HCT116 (cell line): ENCODE data around the gene PRMT3. TPM values are rescaled to one million over a fixed set of nuclear protein-coding genes. Genes with fewer than 3 reads are reported as not detected.

Experiments used
- ATAC-seq: fragments of 200-7000 bp; cut with Tn5 transposase; 2 replicates; pipeline ENCODE4 v1.9.1; 2020; ENCODE audit warnings: mild to moderate bottlenecking, moderate library complexity
- BruUV-seq: library from RNA; stranded (reverse); fragments of 400-500 nt; replicated peaks from 2 replicates; lab custom pipeline; 2021; lab: Mats Ljungman, UMichigan
- CTCF ChIA-PET: fragments of 300-600 bp; sonication (Branson Sonifier 250); formaldehyde crosslinking; loops from one replicate; lab custom pipeline; 2021; ENCODE audit warnings: antibody characterized with exemption; lab: Charles Lee
- POLR2A ChIA-PET: fragments of 300-600, 350-600 bp; sonication (Branson Sonifier 250); formaldehyde crosslinking; loops from one replicate; lab custom pipeline; 2021; ENCODE audit warnings: antibody characterized with exemption; lab: Charles Lee
- RAD21 ChIA-PET, 2 experiments: fragments of 300-600 bp; sonication (Branson Sonifier 250); formaldehyde crosslinking; loops; one replicate each; lab custom pipeline; 2023; ENCODE audit warnings: low total read pairs in 2 of 2; ENCODE audit not compliant: uncharacterized antibody in 2 of 2, unreplicated experiment in 2 of 2, low non-redundant PET in 1 of 2; lab: Charles Lee
- DNase-seq: peaks from one replicate; pipeline ENCODE4 v3.0.0-alpha.2; 2010; ENCODE audit warnings: low read depth, low spot score
- H2AFZ ChIP-seq: fragments of 200-600 bp; shearing (Covaris generic), sonication (generic); 2 replicates; pipeline ENCODE4 v1.6.1; 2017; ENCODE audit warnings: low read depth, mixed run types, mixed read lengths, antibody characterized with exemption, low read length; ENCODE audit not compliant: poor library complexity, severe bottlenecking
- H3K27ac ChIP-seq: 2 replicates; pipeline ENCODE4 v1.5.1; 2012; ENCODE audit warnings: low read depth, low read length
- H3K27me3 ChIP-seq: fragments of 200-600 bp; sonication (generic); 2 replicates; pipeline ENCODE4 v1.6.1; 2016; ENCODE audit warnings: mixed run types, low read length, mixed read lengths; ENCODE audit not compliant: insufficient read depth
- H3K36me3 ChIP-seq, 2 experiments: fragments of 200-500 bp in 1 of 2; fragments of 200-600 bp in 1 of 2; sonication (Bioruptor generic) in 1 of 2; sonication (generic) in 1 of 2; 2 replicates each; pipeline versions ENCODE4 v1.5.1 to v1.6.1; 2014 to 2016; ENCODE audit warnings: low read length in 2 of 2, inconsistent platforms in 1 of 2, mixed read lengths in 1 of 2, mixed run types in 1 of 2; ENCODE audit not compliant: insufficient read depth in 2 of 2, control insufficient read depth in 1 of 2
- H3K4me1 ChIP-seq, 2 experiments: fragments of 200-600 bp in 1 of 2; sonication (generic) in 1 of 2; 2 replicates each; pipeline versions ENCODE4 v1.5.1 to v1.6.1; 2012 to 2017; ENCODE audit warnings: low read length in 2 of 2, inconsistent platforms in 1 of 2, mild to moderate bottlenecking in 1 of 2, mixed read lengths in 1 of 2, mixed run types in 1 of 2, moderate library complexity in 1 of 2; ENCODE audit not compliant: insufficient read depth in 2 of 2, control insufficient read depth in 1 of 2
- H3K4me2 ChIP-seq: fragments of 200-600 bp; sonication (generic); 2 replicates; pipeline ENCODE4 v1.6.1; 2017; ENCODE audit warnings: mixed run types, low read length, mixed read lengths
- H3K4me3 ChIP-seq, 2 experiments: fragments of 200-600 bp in 1 of 2; sonication (generic) in 1 of 2; replicated peaks in 1 of 2; 2 replicates each; pipeline ENCODE4 v1.5.1; 2011 to 2016; ENCODE audit warnings: low read length in 2 of 2, control low read depth in 1 of 2, low read depth in 1 of 2, mild to moderate bottlenecking in 1 of 2, mixed read lengths in 1 of 2, mixed run types in 1 of 2
- H3K79me2 ChIP-seq: fragments of 200-600 bp; sonication (generic); 2 replicates; pipeline ENCODE4 v1.6.1; 2017; ENCODE audit warnings: mild to moderate bottlenecking, mixed run types, low read length, moderate library complexity, mixed read lengths; ENCODE audit not compliant: insufficient read depth
- H3K9ac ChIP-seq: fragments of 200-600 bp; sonication (generic); 2 replicates; pipeline ENCODE4 v1.6.1; 2016; ENCODE audit warnings: low read length, mixed read lengths
- H3K9me2 ChIP-seq: fragments of 200-600 bp; sonication (generic), shearing (Covaris generic); 2 replicates; pipeline ENCODE4 v1.6.1; 2017; ENCODE audit warnings: mixed run types, mild to moderate bottlenecking, moderate library complexity; ENCODE audit not compliant: insufficient read depth
- H3K9me3 ChIP-seq, 2 experiments: fragments of 200-500 bp in 1 of 2; fragments of 200-600 bp in 1 of 2; sonication (Bioruptor generic) in 1 of 2; sonication (generic) in 1 of 2; 2 replicates each; pipeline ENCODE4 v1.6.1; 2014 to 2017; ENCODE audit warnings: low read length in 2 of 2, mixed read lengths in 2 of 2, inconsistent platforms in 1 of 2, low read depth in 1 of 2, mild to moderate bottlenecking in 1 of 2, mixed run types in 1 of 2, moderate library complexity in 1 of 2; ENCODE audit not compliant: control insufficient read depth in 1 of 2, insufficient read depth in 1 of 2
- H4K20me1 ChIP-seq: fragments of 200-600 bp; sonication (generic), shearing (Covaris generic); 2 replicates; pipeline ENCODE4 v1.6.1; 2017; ENCODE audit warnings: mixed run types, mild to moderate bottlenecking, moderate library complexity; ENCODE audit not compliant: insufficient read depth
- CEBPB ChIP-seq: IDR thresholded peaks from 2 replicates; pipeline ENCODE4 v1.6.1; 2012; ENCODE audit warnings: low read depth
- CTCF ChIP-seq, 3 experiments: fragments of 200-600 bp in 1 of 3; sonication (generic) in 1 of 3; IDR thresholded peaks in 2 of 3; conservative IDR thresholded peaks in 1 of 3; 2 replicates each; pipeline ENCODE4 v1.5.1; 2012 to 2017; ENCODE audit warnings: low read depth in 2 of 3, low read length in 2 of 3, antibody characterized with exemption in 1 of 3, borderline replicate concordance in 1 of 3, control low read depth in 1 of 3, mild to moderate bottlenecking in 1 of 3, mixed read lengths in 1 of 3, mixed run types in 1 of 3, moderate library complexity in 1 of 3; ENCODE audit not compliant: insufficient read depth in 1 of 3
- EGR1 ChIP-seq: IDR thresholded peaks from 2 replicates; pipeline ENCODE4 v1.6.1; 2012; ENCODE audit warnings: low read depth
- ELF1 ChIP-seq: IDR thresholded peaks from 2 replicates; pipeline ENCODE4 v1.6.1; 2012; ENCODE audit warnings: low read depth, borderline replicate concordance
- EZH2phosphoT487 ChIP-seq: fragments of 200-600 bp; IDR thresholded peaks from 2 replicates; pipeline ENCODE4 v1.6.1; 2018; ENCODE audit warnings: antibody characterized with exemption, borderline replicate concordance
- POLR2A ChIP-seq: IDR thresholded peaks from 2 replicates; pipeline ENCODE4 v1.7.0; 2011; ENCODE audit warnings: borderline replicate concordance; ENCODE audit not compliant: insufficient read depth, insufficient read length; ENCODE audit errors: extremely low read depth
- SP1 ChIP-seq: IDR thresholded peaks from 2 replicates; pipeline ENCODE4 v1.6.1; 2012; ENCODE audit warnings: low read depth
- SRF ChIP-seq: IDR thresholded peaks from 2 replicates; pipeline ENCODE4 v1.6.1; 2012; ENCODE audit warnings: low read depth
- TCF7L2 ChIP-seq: IDR thresholded peaks from 2 replicates; pipeline ENCODE4 v1.7.0; 2011; ENCODE audit warnings: borderline replicate concordance, inconsistent platforms; ENCODE audit not compliant: insufficient read depth, insufficient read length; ENCODE audit errors: extremely low read depth
- YY1 ChIP-seq: IDR thresholded peaks from 2 replicates; pipeline ENCODE4 v1.6.1; 2011; ENCODE audit warnings: low read length, low read depth, moderate library complexity, mild to moderate bottlenecking; ENCODE audit not compliant: insufficient replicate concordance; ENCODE audit errors: extremely low read depth
- ZFX ChIP-seq: fragments of 450-650 bp; IDR thresholded peaks from 2 replicates; pipeline ENCODE4 v1.6.1; 2017
- ZNF274 ChIP-seq: fragments of 200-500 bp; sonication (Bioruptor generic); IDR thresholded peaks from 2 replicates; pipeline ENCODE4 v1.6.1; 2014; ENCODE audit warnings: mild to moderate bottlenecking, low read depth, low read length, inconsistent platforms
- intact Hi-C: fragments of 100-400 bp; cut with micrococcal nuclease; formaldehyde crosslinking; loops from 2 replicates; pipeline ENCODE4 v1.10.0; 2022
- total RNA-seq: library from RNA; stranded (reverse); gene quantifications from one replicate; pipeline ENCODE4 v1.2.1, GENCODE V29; 2021; ENCODE audit not compliant: unreplicated experiment
- TF ChIP-seq, protein P1 (sequence below): IDR thresholded peaks from 2 replicates; pipeline ENCODE4 v1.6.1; 2012

PRMT3 gene
- total RNA-seq, 1 experiment from 2014 or later, result 24.3 TPM

- no peaks in the 10 kb centered on the region for H3K36me3 ChIP-seq
- intact Hi-C loops, result no loop called here
- no peaks in the 10 kb centered on the region for H3K9me3 ChIP-seq
- no TSS peak for BruUV-seq
- ChIA-PET POLR2A (no interaction called here), CTCF (no interaction called here)
- H3K9me2 ChIP-seq, result no peaks in the 10 kb centered on the region
- H3K9ac ChIP-seq, result no peak overlapping the region
- no peak for ATAC-seq
- H3K4me2 ChIP-seq, result no peak overlapping the region
- H3K4me1 ChIP-seq, result no peaks in the 10 kb centered on the region
- H2AFZ ChIP-seq, result no peak overlapping the region
- no peak overlapping the region for H3K27ac ChIP-seq
- no peak for DNase-seq
- TF ChIP-seq CTCF (IDR thresholded peaks at IDR 0.05 in 2 of 3, conservative IDR thresholded peaks at IDR 0.05 in 1 of 3; ENCODE audit: borderline replicate concordance in 1 of 3, insufficient read depth in 1 of 3, low read depth in 2 of 3, low read length in 2 of 3) (no peak), EZH2phosphoT487 (no peak), YY1 (no peak), SP1 (no peak), CEBPB (no peak), ELF1 (no peak), EGR1 (no peak), ZNF274 (no peak), SRF (no peak), ZFX (no peak), TCF7L2 (no peak), POLR2A (no peak)
- TF ChIP-seq, protein P1, sequence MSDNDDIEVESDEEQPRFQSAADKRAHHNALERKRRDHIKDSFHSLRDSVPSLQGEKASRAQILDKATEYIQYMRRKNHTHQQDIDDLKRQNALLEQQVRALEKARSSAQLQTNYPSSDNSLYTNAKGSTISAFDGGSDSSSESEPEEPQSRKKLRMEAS, result no peak
- TF ChIP-seq, all 23 proteins: peak for 0
- peaks cover 17% of the 10 kb centered on the region for H3K27me3 ChIP-seq
- no peak overlapping the region for H3K4me3 ChIP-seq
- H4K20me1 ChIP-seq, result no peaks in the 10 kb centered on the region
- H3K79me2 ChIP-seq, result no peaks in the 10 kb centered on the region
- RAD21 ChIA-PET, result no interaction called here
Measured at GRCh38 chr11:20544603-20545237, 157.2 kb downstream of the PRMT3 start.
